GM10248 (cell line): ENCODE measurements around the gene MDC1.

ENCODE experiments used
- CTCF ChIA-PET: fragments of 300-600 bp; sonication (Branson Sonifier 250); formaldehyde crosslinking; extraction: SDS; loops from one replicate; lab custom pipeline; 2021; ENCODE audit warnings: antibody characterized with exemption; lab: Yijun Ruan, JAX
- POLR2A ChIA-PET: fragments of 350-650 bp; sonication (Branson Sonifier 250); formaldehyde crosslinking; extraction: SDS; loops from one replicate; lab custom pipeline; 2020; ENCODE audit warnings: antibody characterized with exemption; lab: Yijun Ruan, JAX
- DNase-seq: peaks from one replicate; pipeline ENCODE4 v3.0.0; 2012; ENCODE audit errors: extremely low spot score
- TF ChIP-seq, protein P1 (sequence below): IDR thresholded peaks from 2 replicates; pipeline ENCODE4 v1.5.1; 2012; ENCODE audit warnings: mild to moderate bottlenecking, low read depth; ENCODE audit errors: extremely low read depth, missing control alignments, control extremely low read depth

The MDC1 gene

DNA sequence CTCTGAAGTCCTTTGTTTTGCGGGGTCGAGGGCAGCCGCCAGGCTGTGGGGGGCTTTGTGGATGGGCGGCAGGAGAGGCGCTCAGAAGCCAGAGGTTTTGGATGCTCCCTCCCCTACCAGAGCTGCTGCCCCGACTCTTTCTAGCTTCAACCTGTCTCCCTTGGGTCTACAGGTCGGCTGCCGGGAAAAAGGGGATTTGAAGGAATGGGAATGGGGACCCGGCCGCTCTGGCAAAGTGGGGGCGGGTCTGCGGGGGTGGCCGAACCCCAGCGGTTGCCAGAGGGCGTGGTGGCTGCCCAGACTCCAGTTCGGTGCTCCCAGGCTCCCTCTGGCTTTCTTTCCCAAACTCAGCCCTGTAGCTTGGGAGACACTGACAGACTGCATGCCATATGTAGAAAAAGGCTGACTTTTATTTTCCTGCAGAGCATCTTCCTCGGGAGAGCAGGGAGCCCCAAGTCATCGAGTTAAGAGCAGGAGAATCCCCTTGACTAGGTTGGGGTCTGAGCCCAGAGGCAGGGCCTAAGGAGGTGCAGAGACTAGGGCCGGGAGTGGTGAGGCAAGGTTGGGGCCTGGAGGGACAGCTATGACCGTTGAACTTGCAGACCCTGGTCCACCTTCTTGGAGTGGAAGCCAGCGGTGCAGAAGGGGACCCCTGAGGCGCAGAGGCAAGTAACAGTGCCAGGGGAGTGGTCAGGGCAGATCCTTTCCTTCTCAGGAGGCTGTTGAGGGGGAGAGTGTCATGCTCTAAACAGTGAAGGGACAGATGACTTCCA lies 29.2 kb downstream of the MDC1 start:
- no peak for DNase-seq
- TF ChIP-seq, protein P1, sequence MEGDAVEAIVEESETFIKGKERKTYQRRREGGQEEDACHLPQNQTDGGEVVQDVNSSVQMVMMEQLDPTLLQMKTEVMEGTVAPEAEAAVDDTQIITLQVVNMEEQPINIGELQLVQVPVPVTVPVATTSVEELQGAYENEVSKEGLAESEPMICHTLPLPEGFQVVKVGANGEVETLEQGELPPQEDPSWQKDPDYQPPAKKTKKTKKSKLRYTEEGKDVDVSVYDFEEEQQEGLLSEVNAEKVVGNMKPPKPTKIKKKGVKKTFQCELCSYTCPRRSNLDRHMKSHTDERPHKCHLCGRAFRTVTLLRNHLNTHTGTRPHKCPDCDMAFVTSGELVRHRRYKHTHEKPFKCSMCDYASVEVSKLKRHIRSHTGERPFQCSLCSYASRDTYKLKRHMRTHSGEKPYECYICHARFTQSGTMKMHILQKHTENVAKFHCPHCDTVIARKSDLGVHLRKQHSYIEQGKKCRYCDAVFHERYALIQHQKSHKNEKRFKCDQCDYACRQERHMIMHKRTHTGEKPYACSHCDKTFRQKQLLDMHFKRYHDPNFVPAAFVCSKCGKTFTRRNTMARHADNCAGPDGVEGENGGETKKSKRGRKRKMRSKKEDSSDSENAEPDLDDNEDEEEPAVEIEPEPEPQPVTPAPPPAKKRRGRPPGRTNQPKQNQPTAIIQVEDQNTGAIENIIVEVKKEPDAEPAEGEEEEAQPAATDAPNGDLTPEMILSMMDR = peak; percentile 6
- ChIA-PET POLR2A (interaction anchor here (1.1 to 4.2 kb wide), 2 partner anchors 29 to 73 kb away, joined by 3 to 17 read pairs; partner anchors contain the start of gene MDC1), CTCF (interaction anchor here (0.8 to 13.6 kb wide), 13 partner anchors 8 to 234 kb away, joined by 3 to 132 read pairs (median 5); partner anchors contain the start of gene DHX16)

DNA sequence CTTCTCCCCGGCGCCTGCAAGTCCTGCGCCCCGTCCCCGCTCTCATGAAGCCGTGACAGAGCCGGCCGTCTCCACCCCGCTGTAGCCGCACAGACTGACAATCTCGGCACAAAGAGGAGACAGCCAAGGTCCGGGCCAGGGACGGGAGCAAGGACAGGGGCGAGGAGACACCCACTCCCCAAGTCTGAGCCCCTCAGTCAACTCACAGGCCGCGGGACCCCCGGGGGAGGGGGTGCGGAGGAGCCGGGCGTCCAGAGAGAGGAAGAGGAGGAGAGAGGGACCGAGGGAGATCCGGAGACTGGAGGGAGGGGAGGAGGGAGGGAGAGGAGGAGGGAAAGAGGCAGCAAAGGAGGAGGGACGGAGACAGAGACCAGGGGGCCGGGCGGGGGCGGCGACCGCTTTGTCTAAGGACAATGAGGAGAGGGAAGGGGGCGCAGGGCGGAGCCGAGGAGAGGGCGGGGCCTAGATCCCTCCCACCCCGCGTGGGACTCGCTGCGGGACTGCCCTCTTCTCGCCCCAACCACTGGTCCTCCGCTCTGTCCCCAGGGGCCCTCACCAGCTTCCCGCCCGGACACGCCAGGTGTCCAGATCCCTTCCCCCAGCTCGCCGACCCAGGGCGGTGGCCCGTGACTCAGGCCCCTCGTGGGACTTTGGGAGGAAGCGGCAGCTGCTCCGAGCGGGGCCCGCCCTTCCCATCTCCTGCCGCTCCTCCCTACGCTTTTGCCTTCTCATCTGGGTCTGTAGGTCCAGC lies 30.0 kb downstream of the MDC1 start:
- ChIA-PET POLR2A (interaction anchor here (0.6 to 4.2 kb wide), 3 partner anchors 17 to 1288 kb away, joined by 3 to 17 read pairs (median 5); partner anchors contain the start of gene MDC1), CTCF (interaction anchor here (1.0 to 13.6 kb wide), 7 partner anchors 7 to 234 kb away, joined by 3 to 132 read pairs (median 10); partner anchors contain the start of gene DHX16)
- TF ChIP-seq, protein P1 = no peak

DNA sequence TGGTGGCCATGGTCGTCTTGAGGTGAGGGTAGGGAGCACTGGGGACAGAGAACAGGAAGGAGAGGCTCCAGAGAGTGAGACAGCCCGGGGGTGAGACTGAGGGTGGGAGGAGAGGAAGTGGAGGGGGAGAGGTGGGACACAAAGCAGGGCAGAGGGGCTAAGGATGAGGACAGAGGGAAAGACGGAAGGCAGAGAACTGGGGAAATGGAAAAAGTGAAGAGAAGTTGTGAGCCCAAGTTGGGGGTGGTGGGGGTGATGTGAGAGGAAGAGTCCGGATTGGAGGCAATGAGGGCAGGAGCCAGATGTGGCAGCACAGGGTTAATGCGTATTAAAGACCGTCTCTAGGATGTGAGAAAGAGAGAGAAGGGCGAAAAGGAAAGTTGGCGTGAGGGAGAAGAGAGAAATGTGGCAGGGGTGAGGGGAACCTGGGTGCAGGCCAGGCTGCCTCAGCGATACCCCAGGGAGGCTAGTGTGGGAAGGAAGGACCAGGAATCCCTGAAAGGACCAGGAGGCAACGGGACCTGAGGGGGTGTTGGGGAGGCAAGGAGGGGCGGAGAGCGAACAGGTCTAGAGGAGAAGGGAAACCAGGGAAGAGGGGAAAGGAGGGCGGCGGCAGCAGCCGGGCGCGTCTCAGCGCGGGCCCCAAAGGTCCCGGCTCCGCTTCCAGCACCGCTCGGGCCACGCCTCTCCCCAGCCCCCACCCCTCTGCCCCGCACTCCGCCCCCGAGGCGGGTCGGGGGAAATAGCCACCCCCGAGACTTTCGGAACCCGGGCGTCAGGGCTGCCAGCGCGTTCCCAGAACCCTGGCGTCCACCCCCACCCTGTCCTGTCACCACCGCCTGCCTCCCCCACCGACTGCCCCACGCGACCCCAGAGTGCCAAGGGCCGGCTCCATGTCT lies 30.8 kb downstream of the MDC1 start, which contains the start of gene PPP1R18:
TSS of gene PPP1R18 (minus strand) at position 637 of the 899 bp plus-strand sequence. CDS start at position 10, 627 bp downstream.
- ChIA-PET CTCF (interaction anchor here (1.0 to 18.8 kb wide), 5 partner anchors 14 to 154 kb away, joined by 3 to 776 read pairs (median 3); partner anchors contain the start of genes DHX16, MDC1 and TUBB), POLR2A (interaction anchor here (0.8 kb wide), 1 partner anchor 72 kb away, joined by 4 read pairs; no protein-coding TSS in a partner anchor)
- TF ChIP-seq, protein P1 = no peak
- peak; percentile 76 for DNase-seq

More for the DNA sequence above, 30.0 kb downstream of the MDC1 start:
- peak; percentile 90 for DNase-seq

DNA sequence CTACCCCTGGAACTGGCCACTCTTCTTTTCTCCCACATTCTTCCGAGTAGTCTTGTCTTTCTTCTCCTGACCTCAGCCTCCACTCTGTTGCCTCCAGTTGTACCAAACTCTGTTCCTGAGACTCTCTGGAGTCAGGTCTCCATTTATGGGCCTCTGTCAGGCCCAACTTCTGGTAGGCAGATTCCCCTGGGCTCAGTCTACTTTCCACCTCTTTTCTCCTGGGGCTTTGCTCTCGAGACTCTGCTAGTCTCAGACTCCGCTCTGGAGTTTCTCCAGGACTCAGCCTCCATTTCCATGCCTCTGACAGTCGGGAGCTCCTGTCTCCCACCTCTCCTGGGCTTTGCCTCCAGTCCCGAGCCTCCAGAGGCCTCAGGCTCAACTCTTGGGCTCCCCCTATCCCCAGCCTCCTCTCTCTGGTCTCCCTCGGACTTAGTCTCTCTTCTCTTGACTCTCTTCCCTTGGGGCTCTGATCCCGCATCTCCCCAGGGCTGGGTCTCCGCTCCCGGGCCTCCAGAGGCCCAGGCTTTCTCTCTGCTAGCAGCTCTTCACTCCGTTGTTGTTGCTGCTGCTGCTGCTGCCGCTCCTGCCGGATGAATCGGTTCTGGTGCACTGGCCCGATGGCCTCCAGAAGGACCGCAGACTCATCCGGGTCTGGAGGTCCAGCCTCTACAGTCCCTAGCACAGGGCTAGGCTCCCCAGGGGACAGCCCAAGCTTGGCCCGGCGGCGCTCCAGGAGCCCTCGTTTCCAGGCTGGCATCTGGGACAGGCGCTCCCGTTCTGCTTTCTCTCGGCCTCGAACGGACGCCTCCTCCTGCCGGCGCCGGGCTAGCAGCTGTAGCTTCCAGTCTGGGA lies 31.7 kb downstream of the MDC1 start:
- TF ChIP-seq, protein P1 = peak; percentile 49
- CTCF ChIA-PET = interaction anchor here (0.9 to 18.8 kb wide), 9 partner anchors 9 to 153 kb away, joined by 3 to 776 read pairs (median 3); partner anchors contain the start of genes DHX16, MDC1 and TUBB
- POLR2A ChIA-PET = interaction anchor here (0.8 to 1.2 kb wide), 3 partner anchors 35 to 71 kb away, joined by 3 to 4 read pairs (median 3); no protein-coding TSS in a partner anchor
- no peak for DNase-seq

GRCh38 chr6:30684386-30685156 lies 32.5 kb downstream of the MDC1 start:
- POLR2A ChIA-PET = interaction anchor here (1.0 to 1.2 kb wide), 2 partner anchors 36 to 70 kb away, joined by 3 read pairs; no protein-coding TSS in a partner anchor
- CTCF ChIA-PET = interaction anchor here (0.9 to 18.8 kb wide), 7 partner anchors 10 to 152 kb away, joined by 3 to 776 read pairs (median 3); partner anchors contain the start of genes DHX16, MDC1 and TUBB
- DNase-seq = peak; percentile 61
- TF ChIP-seq, protein P1 = no peak
